ENCODE results near the gene AHSG.

- TF ChIP-seq POLR2AphosphoS5 (IDR thresholded peaks at IDR 0.05) = no peak
- no peak for TF ChIP-seq CTCF (IDR thresholded peaks at IDR 0.05 in 8 of 11, conservative IDR thresholded peaks at IDR 0.05 in 3 of 11)
- no peak for TF ChIP-seq POLR2A (IDR thresholded peaks at IDR 0.05)
These were observed 13.6 kb upstream of the AHSG start for GRCh38 chr3:186599142-186599784.
